Posterior vena cava (tissue), 2 donors: ENCODE data around the gene AACS. TPM values are rescaled to one million over a fixed set of nuclear protein-coding genes. Genes with fewer than 3 reads are reported as not detected.
"Not testable (repeated sequence)": the region's sequence is repeated elsewhere in the genome, so short reads cannot be mapped to it uniquely, and the experiment has no call there.

Experiments
- DNase-seq: peaks from one replicate; pipeline ENCODE4 v3.0.0-alpha.2; 2020; ENCODE audit warnings: low spot score
- intact Hi-C, 2 donors: fragments of 100-400 bp; cut with DNase I; formaldehyde crosslinking; loops; one replicate each; pipeline versions ENCODE4 v1.14.1 to v1.14.2; 2022 to 2023
- total RNA-seq, 2 donors: library from RNA; stranded (reverse); fragmentation: NEBNext Ultra II Directional; extraction: Animal tissue kit (Norgen Biotek cat#: 25700); gene quantifications; one replicate each; pipeline ENCODE4 v1.2.1, GENCODE V29; 2021
- donor health status: DM: yes; HTN: yes; CAD: no.
- donor health status: DM: yes; HTN: yes; CAD: no.

The AACS gene
- total RNA-seq, 2 donors from 2014 or later = 9.7 to 11.7 TPM

DNA sequence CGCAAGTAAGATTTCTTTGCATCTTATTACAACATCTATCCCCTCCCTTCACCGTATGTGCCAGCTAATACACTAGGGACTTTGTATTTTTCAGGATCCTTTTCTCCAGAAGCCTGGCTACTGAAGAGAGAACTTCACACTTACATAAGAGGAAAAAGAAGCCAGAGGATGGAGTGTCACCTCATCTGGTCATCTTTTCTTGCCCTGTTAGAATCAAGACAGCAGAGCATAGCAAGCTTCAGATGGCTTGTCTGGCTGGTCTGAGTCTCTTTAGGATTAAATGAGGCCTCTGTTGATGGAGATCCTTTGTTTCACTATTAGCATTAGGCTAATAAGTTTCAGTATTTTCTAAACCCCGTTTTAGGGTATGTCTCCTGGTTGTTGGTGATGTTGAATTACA, 14.4 kb upstream of the AACS start:
- intact Hi-C loops = no loop called here
- DNase-seq = no peak

- DNase-seq = no peak
- intact Hi-C loops = no loop called here
Measured at GRCh38 chr12:125053821-125054220, 11.4 kb upstream of the AACS start.

DNA sequence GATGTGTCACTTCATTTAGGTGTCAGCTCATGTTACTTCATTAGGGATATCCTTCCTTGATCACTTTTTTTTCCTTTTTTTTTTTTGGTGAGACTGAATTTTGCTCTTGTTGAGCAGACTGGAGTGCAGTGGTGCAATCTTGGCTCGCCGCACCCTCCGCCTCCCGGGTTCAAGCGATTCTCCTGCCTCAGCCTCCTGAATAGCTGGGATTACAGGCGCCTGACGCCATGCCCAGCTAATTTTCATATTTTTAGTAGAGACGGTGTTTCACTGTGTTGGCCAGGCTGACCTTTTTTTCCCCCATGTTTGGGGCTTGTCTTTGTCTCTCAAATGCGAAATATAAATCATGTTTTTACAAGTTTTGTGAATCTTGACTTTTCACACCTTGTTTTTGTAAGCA, 9.6 kb upstream of the AACS start:
- intact Hi-C loops = no loop called here
- no peak for DNase-seq

GRCh38 chr12:125056306-125056705, 8.9 kb upstream of the AACS start:
- no peak for DNase-seq
- intact Hi-C loops = no loop called here

GRCh38 chr12:125057708-125058107, 7.5 kb upstream of the AACS start:
- no peak for DNase-seq
- intact Hi-C loops = no loop called here

DNA sequence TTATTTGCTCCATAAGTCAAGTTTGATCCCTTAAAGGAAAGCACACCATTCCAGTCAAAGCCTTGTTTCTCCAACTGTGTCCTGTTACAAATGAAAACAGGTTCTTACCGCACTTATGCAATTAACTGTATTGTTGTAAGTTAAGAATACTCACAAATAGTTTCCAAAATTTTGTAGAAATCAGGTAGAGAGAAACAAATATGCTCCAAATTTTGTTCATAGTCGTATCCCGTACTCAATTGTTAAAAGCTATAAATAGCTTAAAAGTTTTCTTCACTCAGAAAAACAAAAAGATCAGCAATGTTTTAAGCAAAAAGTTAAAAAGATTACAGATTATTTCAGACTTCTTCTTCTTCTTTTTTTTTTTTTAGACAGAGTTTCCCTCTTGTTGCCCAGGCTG, 4.0 kb upstream of the AACS start:
- no peak for DNase-seq
- intact Hi-C loops = no loop called here

DNA sequence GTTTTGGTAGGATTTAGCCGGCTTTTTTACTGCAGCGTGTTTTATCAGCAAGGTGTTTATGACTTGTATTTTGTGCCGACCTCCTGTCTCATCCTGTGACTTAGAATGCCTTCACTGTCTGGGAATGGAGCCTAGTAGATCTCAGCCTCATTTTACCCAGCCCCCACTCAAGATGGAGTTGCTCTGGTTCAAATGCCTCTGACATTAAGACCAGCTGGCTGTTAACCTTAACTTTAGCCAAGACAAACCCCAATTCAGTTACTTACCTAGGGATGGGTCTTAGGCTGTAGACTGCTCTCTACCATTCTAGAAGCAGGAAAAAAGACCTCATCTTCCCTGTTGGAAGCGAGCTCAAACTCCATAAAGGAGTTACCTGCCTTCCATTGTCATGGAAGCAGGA, 1.7 kb upstream of the AACS start:
- intact Hi-C loops, DNase-seq: not testable (repeated sequence)

GRCh38 chr12:125064492-125064891, 743 bp upstream of the AACS start:
- intact Hi-C loops = no loop called here

GRCh38 chr12:125065919-125066570, 810 bp downstream of the AACS start:
- no peak for DNase-seq
- intact Hi-C loops = no loop called here

More at GRCh38 chr12:125064492-125064891, 743 bp upstream of the AACS start:
- no peak for DNase-seq

DNA sequence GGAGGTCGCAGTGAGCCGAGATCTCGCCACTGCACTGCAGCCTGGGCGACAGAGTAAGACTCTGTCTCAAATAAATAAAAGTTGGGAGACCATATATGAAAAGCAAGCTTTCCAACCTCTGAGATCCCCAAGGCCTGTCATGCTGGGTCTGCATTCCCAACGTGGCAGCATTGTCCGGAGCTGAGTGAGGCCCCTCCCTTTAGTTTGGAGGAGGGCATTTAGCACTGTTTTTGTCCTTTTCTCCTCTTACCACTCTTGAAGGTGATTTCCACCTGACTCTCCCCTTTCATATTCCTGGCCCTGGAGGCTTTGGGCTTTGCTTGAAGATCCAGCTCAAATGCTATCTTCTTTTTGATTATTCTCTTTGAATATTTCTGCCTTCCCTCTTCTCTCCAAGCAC, 3.2 kb downstream of the AACS start:
- no peak for DNase-seq
- intact Hi-C loops = no loop called here

DNA sequence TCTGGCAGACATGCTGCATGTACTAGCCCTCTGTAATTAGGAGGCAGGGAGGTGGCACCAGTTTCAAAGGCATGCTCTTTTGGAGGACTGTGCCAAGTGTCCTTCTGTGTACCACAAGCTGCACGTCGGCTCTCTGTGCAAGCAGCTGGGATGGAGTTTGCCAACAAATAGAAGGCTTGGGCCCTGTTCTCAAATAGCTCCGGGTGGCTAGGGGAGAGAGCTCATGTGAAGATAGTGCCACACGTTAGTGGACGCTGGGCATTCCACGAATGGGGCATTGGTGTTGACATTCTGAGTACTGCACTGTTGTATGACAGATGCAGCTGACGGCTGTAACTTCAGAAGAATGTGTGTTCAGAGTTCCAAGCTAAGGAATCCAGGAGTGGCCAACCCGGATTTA, 4.4 kb downstream of the AACS start:
- intact Hi-C loops = no loop called here
- DNase-seq = no peak

DNA sequence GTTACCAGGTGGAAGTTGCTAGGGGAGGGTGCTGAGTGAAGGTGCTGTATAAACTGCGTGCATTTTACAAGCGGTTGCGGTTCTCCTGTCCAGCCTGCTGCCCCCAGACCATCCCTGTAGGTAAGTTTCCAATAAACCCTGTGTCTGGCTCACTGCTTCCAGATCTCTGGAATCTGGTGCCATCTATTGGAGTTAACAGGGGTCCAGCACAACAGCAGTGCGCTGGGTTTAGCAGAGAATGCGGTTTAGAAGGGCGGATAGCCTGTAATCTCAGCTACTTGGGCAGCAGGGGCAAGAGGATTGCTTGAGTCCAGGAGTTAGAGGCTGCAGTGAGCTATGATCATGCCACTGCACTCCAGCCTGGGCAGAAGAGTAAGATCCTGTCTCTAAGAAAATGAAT, 4.9 kb downstream of the AACS start:
- no peak for DNase-seq
- intact Hi-C loops = no loop called here

DNA sequence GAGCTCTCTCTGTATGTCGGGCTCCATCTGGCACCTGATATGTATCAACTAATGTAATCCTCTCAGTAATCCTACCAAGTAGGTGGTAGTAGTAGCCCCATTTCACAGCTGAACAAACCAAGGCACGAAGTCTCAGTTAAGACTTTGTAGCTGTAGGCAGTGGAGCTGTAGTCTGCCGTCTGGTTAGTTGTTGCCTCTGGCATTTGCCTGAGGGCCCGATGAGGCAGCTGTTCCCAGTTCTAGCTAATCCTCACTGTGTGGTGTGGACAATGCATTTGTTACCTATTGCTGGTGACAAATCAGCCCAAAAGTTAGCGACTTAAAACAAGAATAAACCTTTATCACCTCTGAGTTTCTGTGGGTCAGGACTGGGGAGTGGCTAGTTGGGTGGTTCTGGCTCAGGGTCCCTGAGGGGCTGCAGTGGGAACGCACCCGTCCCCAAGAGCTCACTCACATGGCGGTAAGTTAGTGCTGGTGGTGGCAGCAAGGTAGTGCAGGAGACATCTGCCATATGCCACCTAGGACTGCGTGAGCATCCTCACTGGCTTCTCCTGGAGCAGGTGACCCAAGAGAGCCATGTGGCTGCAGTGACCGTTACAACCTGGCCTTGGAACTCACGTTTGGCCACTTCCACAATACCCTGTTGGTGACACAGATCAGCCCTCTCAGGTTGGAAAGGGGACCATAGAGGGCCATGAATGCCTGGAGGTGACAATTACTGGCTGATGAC, 5.6 kb downstream of the AACS start:
- intact Hi-C loops = no loop called here
- DNase-seq = no peak

DNA sequence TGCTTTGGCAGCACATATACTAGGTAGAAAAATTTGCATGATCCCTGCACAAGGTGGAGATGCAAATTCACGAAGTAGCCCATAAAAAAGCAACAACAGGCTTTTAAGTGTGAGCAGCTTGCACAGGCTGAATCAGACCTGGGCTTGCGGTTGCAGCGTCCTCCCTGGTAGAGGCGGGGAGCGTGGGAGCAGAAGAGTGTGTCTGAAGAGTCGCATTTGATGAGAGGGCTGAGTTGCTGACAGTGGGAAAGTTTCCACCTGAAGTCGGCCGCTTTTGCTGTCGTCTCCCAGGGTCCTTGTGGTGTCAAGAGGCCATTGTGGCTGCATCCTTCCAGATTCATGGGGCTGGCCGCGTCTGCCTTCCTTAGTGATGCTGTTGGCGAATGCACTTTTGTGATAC, 6.2 kb downstream of the AACS start:
- intact Hi-C loops = no loop called here
- no peak for DNase-seq

GRCh38 chr12:125072496-125072895, 7.3 kb downstream of the AACS start:
- DNase-seq = no peak
- intact Hi-C loops = no loop called here

GRCh38 chr12:125074294-125074693, 9.1 kb downstream of the AACS start:
- DNase-seq, intact Hi-C loops: not testable (repeated sequence)

- DNase-seq = no peak
- intact Hi-C loops = no loop called here
Measured at GRCh38 chr12:125076103-125076502, 10.9 kb downstream of the AACS start.

DNA sequence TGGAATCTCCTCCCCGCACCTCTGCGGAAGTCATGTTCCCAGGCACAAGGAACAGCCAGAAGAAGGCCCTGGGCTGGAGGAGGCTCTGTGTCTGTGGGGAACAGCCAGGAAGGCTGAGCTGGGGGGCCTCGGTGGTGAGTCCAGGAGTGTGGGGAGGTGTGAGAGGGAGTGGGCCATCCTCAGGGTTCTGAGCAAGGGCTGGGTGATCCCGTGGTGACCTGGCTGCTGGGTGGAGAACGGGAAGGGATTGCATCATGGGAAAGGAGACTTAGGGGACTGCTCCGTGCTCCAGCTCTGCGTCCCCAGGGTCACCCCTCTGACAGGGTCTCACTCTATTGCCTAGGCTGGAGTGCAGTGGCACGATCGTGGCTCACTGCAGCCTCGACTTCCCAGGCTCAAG, 13.8 kb downstream of the AACS start:
- intact Hi-C loops = no loop called here
- no peak for DNase-seq

DNA sequence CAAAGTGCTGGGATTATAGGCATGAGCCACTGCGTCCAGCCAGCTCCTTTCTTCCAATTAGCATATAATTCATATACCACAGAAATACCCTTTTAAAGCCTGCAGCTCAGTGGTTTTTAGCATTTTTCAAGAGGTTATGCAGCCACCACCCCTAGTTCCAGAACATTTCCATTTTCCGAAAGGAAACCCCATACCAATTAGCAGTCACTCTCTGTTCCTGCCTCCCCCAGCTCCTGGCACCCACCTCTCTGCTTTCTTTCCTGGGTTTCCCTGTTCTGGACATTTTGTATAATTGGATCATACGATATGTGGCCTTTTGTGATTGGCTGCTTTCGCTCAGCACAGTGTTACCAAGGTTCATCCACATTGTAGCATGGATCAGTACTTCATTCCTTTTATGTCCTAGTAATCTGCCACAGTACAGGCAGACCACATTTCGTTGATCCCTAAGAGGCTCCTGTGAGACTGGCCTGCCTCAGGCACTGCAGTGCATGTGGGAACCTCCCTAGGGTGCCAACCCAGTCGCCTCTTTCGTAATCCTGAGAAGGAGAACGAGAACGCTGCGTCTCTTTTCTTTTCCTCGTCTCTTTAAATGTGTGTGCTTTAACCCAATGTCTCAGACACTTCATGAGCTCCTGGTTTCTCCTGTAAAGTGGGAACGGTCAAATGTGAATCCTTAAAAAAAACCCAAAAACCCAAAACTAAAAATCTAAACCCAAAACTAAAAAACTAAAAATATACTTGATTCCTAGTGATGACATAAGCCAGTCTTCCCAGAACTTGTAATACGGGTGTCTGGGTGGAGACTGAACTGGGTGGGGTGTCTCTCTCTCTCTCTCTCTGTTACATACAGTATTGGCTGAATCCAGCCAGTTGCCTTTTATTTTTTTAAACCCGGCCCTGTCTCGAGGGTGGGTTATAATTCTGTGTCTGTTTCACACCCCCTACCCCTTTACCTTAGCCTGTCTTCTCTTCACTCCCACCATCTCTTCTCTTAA, 14.7 kb downstream of the AACS start:
- no peak for DNase-seq
- intact Hi-C loops = no loop called here

GRCh38 chr12:125081427-125081826, 16.2 kb downstream of the AACS start:
- intact Hi-C loops = no loop called here
- DNase-seq = no peak
